ENCODE data around the gene SEC22A.

DNA sequence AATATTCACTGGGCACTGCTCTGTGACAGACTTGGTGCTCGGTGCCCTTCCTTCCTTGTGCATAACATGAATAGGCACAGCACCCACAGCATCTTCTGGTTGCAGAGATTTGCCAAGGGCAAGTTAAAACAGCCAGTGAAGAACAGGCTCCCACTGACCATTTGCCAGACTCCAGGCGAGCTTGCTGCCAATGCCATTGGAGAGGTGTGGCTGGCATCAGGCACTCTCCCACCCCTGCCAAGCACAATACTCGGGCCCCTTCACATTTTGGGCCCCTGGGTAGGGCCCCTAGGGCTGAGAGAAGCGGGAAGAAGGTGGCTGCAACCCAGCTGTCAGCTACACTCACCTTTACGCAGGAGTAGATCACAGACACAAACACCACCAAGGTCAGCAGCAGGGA, 112.1 kb downstream of the SEC22A start:
- no peak for TF ChIP-seq SPI1 (IDR thresholded peaks at IDR 0.05; ENCODE audit: borderline replicate concordance, low read depth)
- TF ChIP-seq, protein P1, sequence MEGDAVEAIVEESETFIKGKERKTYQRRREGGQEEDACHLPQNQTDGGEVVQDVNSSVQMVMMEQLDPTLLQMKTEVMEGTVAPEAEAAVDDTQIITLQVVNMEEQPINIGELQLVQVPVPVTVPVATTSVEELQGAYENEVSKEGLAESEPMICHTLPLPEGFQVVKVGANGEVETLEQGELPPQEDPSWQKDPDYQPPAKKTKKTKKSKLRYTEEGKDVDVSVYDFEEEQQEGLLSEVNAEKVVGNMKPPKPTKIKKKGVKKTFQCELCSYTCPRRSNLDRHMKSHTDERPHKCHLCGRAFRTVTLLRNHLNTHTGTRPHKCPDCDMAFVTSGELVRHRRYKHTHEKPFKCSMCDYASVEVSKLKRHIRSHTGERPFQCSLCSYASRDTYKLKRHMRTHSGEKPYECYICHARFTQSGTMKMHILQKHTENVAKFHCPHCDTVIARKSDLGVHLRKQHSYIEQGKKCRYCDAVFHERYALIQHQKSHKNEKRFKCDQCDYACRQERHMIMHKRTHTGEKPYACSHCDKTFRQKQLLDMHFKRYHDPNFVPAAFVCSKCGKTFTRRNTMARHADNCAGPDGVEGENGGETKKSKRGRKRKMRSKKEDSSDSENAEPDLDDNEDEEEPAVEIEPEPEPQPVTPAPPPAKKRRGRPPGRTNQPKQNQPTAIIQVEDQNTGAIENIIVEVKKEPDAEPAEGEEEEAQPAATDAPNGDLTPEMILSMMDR (IDR thresholded peaks at IDR 0.05; ENCODE audit: insufficient read depth, low read length), result no peak
- TF ChIP-seq, protein P2, sequence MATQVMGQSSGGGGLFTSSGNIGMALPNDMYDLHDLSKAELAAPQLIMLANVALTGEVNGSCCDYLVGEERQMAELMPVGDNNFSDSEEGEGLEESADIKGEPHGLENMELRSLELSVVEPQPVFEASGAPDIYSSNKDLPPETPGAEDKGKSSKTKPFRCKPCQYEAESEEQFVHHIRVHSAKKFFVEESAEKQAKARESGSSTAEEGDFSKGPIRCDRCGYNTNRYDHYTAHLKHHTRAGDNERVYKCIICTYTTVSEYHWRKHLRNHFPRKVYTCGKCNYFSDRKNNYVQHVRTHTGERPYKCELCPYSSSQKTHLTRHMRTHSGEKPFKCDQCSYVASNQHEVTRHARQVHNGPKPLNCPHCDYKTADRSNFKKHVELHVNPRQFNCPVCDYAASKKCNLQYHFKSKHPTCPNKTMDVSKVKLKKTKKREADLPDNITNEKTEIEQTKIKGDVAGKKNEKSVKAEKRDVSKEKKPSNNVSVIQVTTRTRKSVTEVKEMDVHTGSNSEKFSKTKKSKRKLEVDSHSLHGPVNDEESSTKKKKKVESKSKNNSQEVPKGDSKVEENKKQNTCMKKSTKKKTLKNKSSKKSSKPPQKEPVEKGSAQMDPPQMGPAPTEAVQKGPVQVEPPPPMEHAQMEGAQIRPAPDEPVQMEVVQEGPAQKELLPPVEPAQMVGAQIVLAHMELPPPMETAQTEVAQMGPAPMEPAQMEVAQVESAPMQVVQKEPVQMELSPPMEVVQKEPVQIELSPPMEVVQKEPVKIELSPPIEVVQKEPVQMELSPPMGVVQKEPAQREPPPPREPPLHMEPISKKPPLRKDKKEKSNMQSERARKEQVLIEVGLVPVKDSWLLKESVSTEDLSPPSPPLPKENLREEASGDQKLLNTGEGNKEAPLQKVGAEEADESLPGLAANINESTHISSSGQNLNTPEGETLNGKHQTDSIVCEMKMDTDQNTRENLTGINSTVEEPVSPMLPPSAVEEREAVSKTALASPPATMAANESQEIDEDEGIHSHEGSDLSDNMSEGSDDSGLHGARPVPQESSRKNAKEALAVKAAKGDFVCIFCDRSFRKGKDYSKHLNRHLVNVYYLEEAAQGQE (IDR thresholded peaks at IDR 0.05; ENCODE audit: insufficient replicate concordance, low read depth), result no peak
- TF ChIP-seq POLR2AphosphoS5 (IDR thresholded peaks at IDR 0.05; ENCODE audit: low read depth), result no peak
- TF ChIP-seq GABPA (IDR thresholded peaks at IDR 0.05; ENCODE audit: low read depth), result no peak
